PC-3 (cell line): ENCODE results near the gene PLAGL1.

Experiments used
- EZH2 ChIP-seq: fragments of 300-600 bp; sonication (generic); IDR thresholded peaks from one replicate; pipeline ENCODE4 v1.6.1; 2017; ENCODE audit warnings: antibody characterized with exemption, mild to moderate bottlenecking, low read length; ENCODE audit not compliant: unreplicated experiment
- TF ChIP-seq, protein P1 (sequence below): fragments of 300-600 bp; sonication (generic); conservative IDR thresholded peaks from 2 replicates; pipeline ENCODE4 v1.5.1; 2017; ENCODE audit warnings: antibody characterized with exemption, low read depth, mild to moderate bottlenecking, low read length

GRCh38 chr6:143952060-143952778 is 55.8 kb downstream of the PLAGL1 start:
- TF ChIP-seq, protein P1, sequence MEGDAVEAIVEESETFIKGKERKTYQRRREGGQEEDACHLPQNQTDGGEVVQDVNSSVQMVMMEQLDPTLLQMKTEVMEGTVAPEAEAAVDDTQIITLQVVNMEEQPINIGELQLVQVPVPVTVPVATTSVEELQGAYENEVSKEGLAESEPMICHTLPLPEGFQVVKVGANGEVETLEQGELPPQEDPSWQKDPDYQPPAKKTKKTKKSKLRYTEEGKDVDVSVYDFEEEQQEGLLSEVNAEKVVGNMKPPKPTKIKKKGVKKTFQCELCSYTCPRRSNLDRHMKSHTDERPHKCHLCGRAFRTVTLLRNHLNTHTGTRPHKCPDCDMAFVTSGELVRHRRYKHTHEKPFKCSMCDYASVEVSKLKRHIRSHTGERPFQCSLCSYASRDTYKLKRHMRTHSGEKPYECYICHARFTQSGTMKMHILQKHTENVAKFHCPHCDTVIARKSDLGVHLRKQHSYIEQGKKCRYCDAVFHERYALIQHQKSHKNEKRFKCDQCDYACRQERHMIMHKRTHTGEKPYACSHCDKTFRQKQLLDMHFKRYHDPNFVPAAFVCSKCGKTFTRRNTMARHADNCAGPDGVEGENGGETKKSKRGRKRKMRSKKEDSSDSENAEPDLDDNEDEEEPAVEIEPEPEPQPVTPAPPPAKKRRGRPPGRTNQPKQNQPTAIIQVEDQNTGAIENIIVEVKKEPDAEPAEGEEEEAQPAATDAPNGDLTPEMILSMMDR = no peak
- no peak for TF ChIP-seq EZH2
